WTC11 (cell line): ENCODE data around the gene CDH19. TPM values are rescaled to one million over a fixed set of nuclear protein-coding genes. Genes with fewer than 3 reads are reported as not detected.

Experiments used
- ATAC-seq: fragments of 200-7000 bp; cut with Tn5 transposase; 2 replicates; pipeline ENCODE4 v1.10.0; 2021; ENCODE audit warnings: mild to moderate bottlenecking, moderate library complexity
- CTCF ChIA-PET: fragments of 300-600 bp; sonication (Branson Sonifier 250); formaldehyde crosslinking; loops from one replicate; lab custom pipeline; 2021; ENCODE audit warnings: antibody characterized with exemption; lab: Charles Lee
- POLR2A ChIA-PET: fragments of 350-600 bp; sonication (Branson Sonifier 250); formaldehyde crosslinking; loops from one replicate; lab custom pipeline; 2021; ENCODE audit warnings: antibody characterized with exemption; lab: Charles Lee
- DNase-seq: peaks from one replicate; pipeline ENCODE4 v3.0.0; 2021; ENCODE audit warnings: low spot score
- H3K27ac Mint-ChIP-seq: 2 replicates; pipeline ENCODE4 v1.8.0; 2021; ENCODE audit warnings: mixed read lengths
- H3K27me3 Mint-ChIP-seq: 2 replicates; pipeline ENCODE4 v1.8.0; 2021; ENCODE audit warnings: low read depth, mild to moderate bottlenecking, moderate library complexity, mixed read lengths
- H3K36me3 Mint-ChIP-seq: 2 replicates; pipeline ENCODE4 v1.8.0; 2021; ENCODE audit warnings: mixed read lengths
- H3K4me1 Mint-ChIP-seq: 2 replicates; pipeline ENCODE4 v1.8.0; 2022; ENCODE audit warnings: mixed read lengths
- H3K4me3 Mint-ChIP-seq: 2 replicates; pipeline ENCODE4 v1.8.0; 2021; ENCODE audit warnings: mild to moderate bottlenecking, moderate library complexity, mixed read lengths
- H3K9me3 Mint-ChIP-seq: 2 replicates; pipeline ENCODE4 v1.8.0; 2021; ENCODE audit warnings: mixed read lengths
- AR ChIP-seq: fragments of 250-450 bp; sonication (Bioruptor Pico); IDR thresholded peaks from 2 replicates; pipeline ENCODE4 v1.9.0; 2021; ENCODE audit warnings: mild to moderate bottlenecking
- CREM ChIP-seq: sonication (generic); formaldehyde crosslinking; IDR thresholded peaks from 2 replicates; pipeline ENCODE4 v1.8.1; 2022; ENCODE audit warnings: mild to moderate bottlenecking, missing genetic modification reagents, moderate library complexity
- ETV6 ChIP-seq: sonication (generic); formaldehyde crosslinking; IDR thresholded peaks from 2 replicates; pipeline ENCODE4 v1.8.1; 2022; ENCODE audit warnings: mild to moderate bottlenecking, missing genetic modification reagents
- FOXP1 ChIP-seq: sonication (generic); formaldehyde crosslinking; IDR thresholded peaks from 2 replicates; pipeline ENCODE4 v1.8.0; 2022; ENCODE audit warnings: missing genetic modification reagents, mild to moderate bottlenecking, moderate library complexity, borderline replicate concordance
- GABPB1 ChIP-seq: sonication (generic); formaldehyde crosslinking; IDR thresholded peaks from 2 replicates; pipeline ENCODE4 v1.8.1; 2023; ENCODE audit warnings: mild to moderate bottlenecking, missing genetic modification reagents
- HMGA2 ChIP-seq: fragments of 250-450 bp; sonication (Bioruptor Pico); IDR thresholded peaks from 2 replicates; pipeline ENCODE4 v1.4.0; 2021; ENCODE audit warnings: mild to moderate bottlenecking, moderate library complexity
- KAT7 ChIP-seq: sonication (generic); formaldehyde crosslinking; IDR thresholded peaks from 2 replicates; pipeline ENCODE4 v1.8.1; 2023; ENCODE audit warnings: missing genetic modification reagents, mild to moderate bottlenecking, borderline replicate concordance
- RORB ChIP-seq: fragments of 250-450 bp; sonication (Bioruptor Pico); IDR thresholded peaks from 2 replicates; pipeline ENCODE4 v1.9.0; 2021; ENCODE audit warnings: mild to moderate bottlenecking
- SP1 ChIP-seq: sonication (generic); formaldehyde crosslinking; conservative IDR thresholded peaks from 2 replicates; pipeline ENCODE4 v1.8.1; 2022; ENCODE audit warnings: missing genetic modification reagents
- USF1 ChIP-seq: sonication (generic); formaldehyde crosslinking; IDR thresholded peaks from 2 replicates; pipeline ENCODE4 v1.8.0; 2022; ENCODE audit warnings: mild to moderate bottlenecking, missing genetic modification reagents
- ZBTB21 ChIP-seq: sonication (generic); formaldehyde crosslinking; IDR thresholded peaks from 2 replicates; pipeline ENCODE4 v1.8.1; 2023; ENCODE audit warnings: mild to moderate bottlenecking, missing genetic modification reagents, borderline replicate concordance
- ZNF138 ChIP-seq: sonication (generic); formaldehyde crosslinking; conservative IDR thresholded peaks from 2 replicates; pipeline ENCODE4 v1.8.1; 2022; ENCODE audit warnings: mild to moderate bottlenecking, moderate library complexity, missing genetic modification reagents
- total RNA-seq: library from RNA; stranded (reverse); gene quantifications from 3 replicates; pipeline ENCODE4 v1.2.3, GENCODE V29; 2021
- TF ChIP-seq, protein P1 (sequence below): fragments of 250-450 bp; sonication (Bioruptor Pico); IDR thresholded peaks from 2 replicates; pipeline ENCODE4 v1.8.0; 2021; ENCODE audit warnings: mild to moderate bottlenecking
- TF ChIP-seq, protein P2 (sequence below): fragments of 250-450 bp; sonication (Bioruptor Pico); conservative IDR thresholded peaks from 2 replicates; pipeline ENCODE4 v1.9.0; 2021; ENCODE audit warnings: mild to moderate bottlenecking
- TF ChIP-seq, protein P3 (sequence below): sonication (generic); formaldehyde crosslinking; IDR thresholded peaks from 2 replicates; pipeline ENCODE4 v1.8.1; 2023; ENCODE audit warnings: mild to moderate bottlenecking, missing genetic modification reagents
- TF ChIP-seq, protein P4 (sequence below): fragments of 250-450 bp; sonication (Bioruptor Pico); IDR thresholded peaks from 2 replicates; pipeline ENCODE4 v2.1.2; 2022; ENCODE audit warnings: mild to moderate bottlenecking, moderate library complexity
- TF ChIP-seq, protein P5 (sequence below): sonication (generic); formaldehyde crosslinking; IDR thresholded peaks from 2 replicates; pipeline ENCODE4 v1.8.1; 2023; ENCODE audit warnings: mild to moderate bottlenecking, moderate library complexity, missing genetic modification reagents

The CDH19 gene
- total RNA-seq, 1 experiment from 2014 or later = not detected

- Mint-ChIP-seq H3K4me1 (no peaks in the 10 kb centered on the region), H3K9me3 (no peaks in the 10 kb centered on the region), H3K27me3 (no peaks in the 10 kb centered on the region), H3K4me3 (no peak overlapping the region), H3K27ac (no peak overlapping the region), H3K36me3 (no peaks in the 10 kb centered on the region)
- TF ChIP-seq, protein P1, sequence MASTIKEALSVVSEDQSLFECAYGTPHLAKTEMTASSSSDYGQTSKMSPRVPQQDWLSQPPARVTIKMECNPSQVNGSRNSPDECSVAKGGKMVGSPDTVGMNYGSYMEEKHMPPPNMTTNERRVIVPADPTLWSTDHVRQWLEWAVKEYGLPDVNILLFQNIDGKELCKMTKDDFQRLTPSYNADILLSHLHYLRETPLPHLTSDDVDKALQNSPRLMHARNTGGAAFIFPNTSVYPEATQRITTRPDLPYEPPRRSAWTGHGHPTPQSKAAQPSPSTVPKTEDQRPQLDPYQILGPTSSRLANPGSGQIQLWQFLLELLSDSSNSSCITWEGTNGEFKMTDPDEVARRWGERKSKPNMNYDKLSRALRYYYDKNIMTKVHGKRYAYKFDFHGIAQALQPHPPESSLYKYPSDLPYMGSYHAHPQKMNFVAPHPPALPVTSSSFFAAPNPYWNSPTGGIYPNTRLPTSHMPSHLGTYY = no peak
- TF ChIP-seq, protein P2, sequence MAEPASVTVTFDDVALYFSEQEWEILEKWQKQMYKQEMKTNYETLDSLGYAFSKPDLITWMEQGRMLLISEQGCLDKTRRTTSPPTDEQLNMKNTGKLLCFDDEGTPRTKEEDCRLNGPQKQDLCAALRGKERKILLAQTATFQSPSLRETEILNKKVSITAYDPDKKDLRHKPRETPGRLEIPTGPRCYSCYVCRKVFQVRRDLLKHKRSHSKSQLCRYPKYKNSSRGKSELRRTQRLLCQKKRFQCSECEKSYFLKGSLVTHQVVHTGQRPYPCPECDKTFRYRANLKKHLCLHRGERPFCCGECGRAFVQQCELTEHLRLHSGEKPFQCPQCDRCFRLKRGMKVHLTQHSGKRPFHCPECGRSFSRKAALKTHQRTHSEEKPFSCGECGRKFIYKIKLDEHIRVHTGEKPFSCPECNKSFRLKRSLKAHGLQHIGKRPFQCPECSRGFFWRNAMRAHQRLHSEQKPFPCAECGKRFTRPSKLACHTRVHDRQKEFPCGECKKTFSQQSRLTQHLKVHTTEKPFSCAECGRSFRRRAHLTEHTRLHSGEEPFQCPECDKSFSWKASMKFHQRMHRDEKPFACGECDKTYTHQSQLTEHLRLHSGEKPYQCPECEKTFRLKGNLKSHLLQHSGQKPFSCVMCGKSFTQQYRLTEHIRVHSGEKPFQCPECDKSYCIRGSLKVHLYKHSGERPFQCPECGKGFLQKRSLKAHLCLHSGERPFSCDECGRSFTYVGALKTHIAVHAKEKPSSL = no peak
- TF ChIP-seq ZNF138 (no peak), CREM (CRISPR knock-in tag) (no peak), RORB (CRISPR knock-in tag) (no peak)
- ChIA-PET POLR2A (no interaction called here), CTCF (no interaction called here)
- no peak for ATAC-seq
- no peak for DNase-seq
Observed at GRCh38 chr18:66555585-66555984, 48.3 kb downstream of the CDH19 start.

DNA sequence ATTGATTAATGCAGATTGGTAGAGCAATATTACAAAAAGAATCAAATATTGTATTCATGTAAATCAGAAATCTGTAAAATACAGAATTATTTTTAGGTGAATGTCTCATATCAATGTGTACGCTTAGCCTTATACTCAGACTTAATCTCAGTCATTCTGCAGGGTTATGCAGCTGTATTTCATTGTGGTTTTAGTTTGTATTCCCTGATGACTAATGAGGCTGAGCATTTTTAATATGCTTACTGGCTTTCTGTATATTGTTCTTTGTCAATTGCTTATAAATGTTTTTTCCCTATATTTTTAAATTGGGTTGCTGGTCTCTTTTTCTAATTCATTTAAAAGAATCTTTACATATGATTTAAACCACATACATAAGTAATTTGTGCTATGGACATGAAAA is 50.1 kb downstream of the CDH19 start:
- H3K27ac Mint-ChIP-seq = no peak overlapping the region
- POLR2A ChIA-PET = no interaction called here
- ATAC-seq (no peak), DNase-seq (no peak)
- no peak overlapping the region for H3K4me3 Mint-ChIP-seq
- no peaks in the 10 kb centered on the region for H3K9me3 Mint-ChIP-seq
- no peaks in the 10 kb centered on the region for H3K27me3 Mint-ChIP-seq
- H3K36me3 Mint-ChIP-seq = no peaks in the 10 kb centered on the region
- CTCF ChIA-PET = interaction anchor here (0.7 kb wide), 1 partner anchor 11 kb away, joined by 3 read pairs; no protein-coding TSS in a partner anchor
- H3K4me1 Mint-ChIP-seq = no peaks in the 10 kb centered on the region
- TF ChIP-seq GABPB1 (no peak), HMGA2 (CRISPR knock-in tag) (no peak), SP1 (no peak), FOXP1 (CRISPR knock-in tag) (no peak), KAT7 (no peak), ETV6 (CRISPR knock-in tag) (no peak), AR (CRISPR knock-in tag) (no peak), ZBTB21 (CRISPR knock-in tag) (no peak), USF1 (CRISPR knock-in tag) (no peak)
- TF ChIP-seq, protein P3, sequence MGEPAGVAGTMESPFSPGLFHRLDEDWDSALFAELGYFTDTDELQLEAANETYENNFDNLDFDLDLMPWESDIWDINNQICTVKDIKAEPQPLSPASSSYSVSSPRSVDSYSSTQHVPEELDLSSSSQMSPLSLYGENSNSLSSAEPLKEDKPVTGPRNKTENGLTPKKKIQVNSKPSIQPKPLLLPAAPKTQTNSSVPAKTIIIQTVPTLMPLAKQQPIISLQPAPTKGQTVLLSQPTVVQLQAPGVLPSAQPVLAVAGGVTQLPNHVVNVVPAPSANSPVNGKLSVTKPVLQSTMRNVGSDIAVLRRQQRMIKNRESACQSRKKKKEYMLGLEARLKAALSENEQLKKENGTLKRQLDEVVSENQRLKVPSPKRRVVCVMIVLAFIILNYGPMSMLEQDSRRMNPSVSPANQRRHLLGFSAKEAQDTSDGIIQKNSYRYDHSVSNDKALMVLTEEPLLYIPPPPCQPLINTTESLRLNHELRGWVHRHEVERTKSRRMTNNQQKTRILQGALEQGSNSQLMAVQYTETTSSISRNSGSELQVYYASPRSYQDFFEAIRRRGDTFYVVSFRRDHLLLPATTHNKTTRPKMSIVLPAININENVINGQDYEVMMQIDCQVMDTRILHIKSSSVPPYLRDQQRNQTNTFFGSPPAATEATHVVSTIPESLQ (CRISPR knock-in tag) = no peak
- TF ChIP-seq, protein P4, sequence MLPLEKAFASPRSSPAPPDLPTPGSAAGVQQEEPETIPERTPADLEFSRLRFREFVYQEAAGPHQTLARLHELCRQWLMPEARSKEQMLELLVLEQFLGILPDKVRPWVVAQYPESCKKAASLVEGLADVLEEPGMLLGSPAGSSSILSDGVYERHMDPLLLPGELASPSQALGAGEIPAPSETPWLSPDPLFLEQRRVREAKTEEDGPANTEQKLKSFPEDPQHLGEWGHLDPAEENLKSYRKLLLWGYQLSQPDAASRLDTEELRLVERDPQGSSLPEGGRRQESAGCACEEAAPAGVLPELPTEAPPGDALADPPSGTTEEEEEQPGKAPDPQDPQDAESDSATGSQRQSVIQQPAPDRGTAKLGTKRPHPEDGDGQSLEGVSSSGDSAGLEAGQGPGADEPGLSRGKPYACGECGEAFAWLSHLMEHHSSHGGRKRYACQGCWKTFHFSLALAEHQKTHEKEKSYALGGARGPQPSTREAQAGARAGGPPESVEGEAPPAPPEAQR (CRISPR knock-in tag) = no peak
- TF ChIP-seq, protein P2 = no peak
- TF ChIP-seq, protein P5, sequence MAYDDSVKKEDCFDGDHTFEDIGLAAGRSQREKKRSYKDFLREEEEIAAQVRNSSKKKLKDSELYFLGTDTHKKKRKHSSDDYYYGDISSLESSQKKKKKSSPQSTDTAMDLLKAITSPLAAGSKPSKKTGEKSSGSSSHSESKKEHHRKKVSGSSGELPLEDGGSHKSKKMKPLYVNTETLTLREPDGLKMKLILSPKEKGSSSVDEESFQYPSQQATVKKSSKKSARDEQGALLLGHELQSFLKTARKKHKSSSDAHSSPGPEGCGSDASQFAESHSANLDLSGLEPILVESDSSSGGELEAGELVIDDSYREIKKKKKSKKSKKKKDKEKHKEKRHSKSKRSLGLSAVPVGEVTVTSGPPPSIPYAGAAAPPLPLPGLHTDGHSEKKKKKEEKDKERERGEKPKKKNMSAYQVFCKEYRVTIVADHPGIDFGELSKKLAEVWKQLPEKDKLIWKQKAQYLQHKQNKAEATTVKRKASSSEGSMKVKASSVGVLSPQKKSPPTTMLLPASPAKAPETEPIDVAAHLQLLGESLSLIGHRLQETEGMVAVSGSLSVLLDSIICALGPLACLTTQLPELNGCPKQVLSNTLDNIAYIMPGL (CRISPR knock-in tag) = no peak
